ENCODE data around the gene INPP5A. TPM values are rescaled to one million over a fixed set of nuclear protein-coding genes. Genes with fewer than 3 reads are reported as not detected.
A peak's percentile ranks its signal among the peaks of the same experiment; 100 is the strongest.

The INPP5A gene
- total and polyA plus RNA-seq, 11 donors = 38.6 to 179 (median 102) TPM

- peaks cover 23 to 100% (median 83%) of the 10 kb centered on the region in 12 donors for H3K4me1 ChIP-seq
- H3K4me3 ChIP-seq = no peak overlapping the region
- H3K27me3 ChIP-seq = no peaks in the 10 kb centered on the region
- TF ChIP-seq, protein P1, sequence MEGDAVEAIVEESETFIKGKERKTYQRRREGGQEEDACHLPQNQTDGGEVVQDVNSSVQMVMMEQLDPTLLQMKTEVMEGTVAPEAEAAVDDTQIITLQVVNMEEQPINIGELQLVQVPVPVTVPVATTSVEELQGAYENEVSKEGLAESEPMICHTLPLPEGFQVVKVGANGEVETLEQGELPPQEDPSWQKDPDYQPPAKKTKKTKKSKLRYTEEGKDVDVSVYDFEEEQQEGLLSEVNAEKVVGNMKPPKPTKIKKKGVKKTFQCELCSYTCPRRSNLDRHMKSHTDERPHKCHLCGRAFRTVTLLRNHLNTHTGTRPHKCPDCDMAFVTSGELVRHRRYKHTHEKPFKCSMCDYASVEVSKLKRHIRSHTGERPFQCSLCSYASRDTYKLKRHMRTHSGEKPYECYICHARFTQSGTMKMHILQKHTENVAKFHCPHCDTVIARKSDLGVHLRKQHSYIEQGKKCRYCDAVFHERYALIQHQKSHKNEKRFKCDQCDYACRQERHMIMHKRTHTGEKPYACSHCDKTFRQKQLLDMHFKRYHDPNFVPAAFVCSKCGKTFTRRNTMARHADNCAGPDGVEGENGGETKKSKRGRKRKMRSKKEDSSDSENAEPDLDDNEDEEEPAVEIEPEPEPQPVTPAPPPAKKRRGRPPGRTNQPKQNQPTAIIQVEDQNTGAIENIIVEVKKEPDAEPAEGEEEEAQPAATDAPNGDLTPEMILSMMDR (IDR thresholded peaks at IDR 0.05) = no peak
- no peak for TF ChIP-seq POLR2A (IDR thresholded peaks at IDR 0.05)
- no peaks in the 10 kb centered on the region for H3K9me3 ChIP-seq
- ATAC-seq (no peak), DNase-seq (no peak)
- peak overlapping the region in 11 of 12 donors; percentile 42 to 87 (median 77) for H3K27ac ChIP-seq
- H3K36me3 ChIP-seq = no peaks in the 10 kb centered on the region
- 90 to 94% (median 93%) methylated on average over 10 of the region's 10 CpGs for WGBS, 4 donors
- intact Hi-C loops (cut with DNase I) = loop anchor here in 7 of 10 donors (2.0 to 5.0 kb wide), 3 partner anchors 37 to 42 kb away; no protein-coding TSS in a partner anchor
Measured at GRCh38 chr10:132590752-132591121, 53.1 kb downstream of the INPP5A start.

GRCh38 chr10:132591166-132591971 lies 53.8 kb downstream of the INPP5A start:
- peak overlapping the region in 1 of 12 donors; percentile 19 for H3K4me3 ChIP-seq
- no peaks in the 10 kb centered on the region for H3K9me3 ChIP-seq
- intact Hi-C loops (cut with DNase I) = loop anchor here in 7 of 10 donors (2.0 to 5.0 kb wide), 3 partner anchors 36 to 41 kb away; no protein-coding TSS in a partner anchor

DNA sequence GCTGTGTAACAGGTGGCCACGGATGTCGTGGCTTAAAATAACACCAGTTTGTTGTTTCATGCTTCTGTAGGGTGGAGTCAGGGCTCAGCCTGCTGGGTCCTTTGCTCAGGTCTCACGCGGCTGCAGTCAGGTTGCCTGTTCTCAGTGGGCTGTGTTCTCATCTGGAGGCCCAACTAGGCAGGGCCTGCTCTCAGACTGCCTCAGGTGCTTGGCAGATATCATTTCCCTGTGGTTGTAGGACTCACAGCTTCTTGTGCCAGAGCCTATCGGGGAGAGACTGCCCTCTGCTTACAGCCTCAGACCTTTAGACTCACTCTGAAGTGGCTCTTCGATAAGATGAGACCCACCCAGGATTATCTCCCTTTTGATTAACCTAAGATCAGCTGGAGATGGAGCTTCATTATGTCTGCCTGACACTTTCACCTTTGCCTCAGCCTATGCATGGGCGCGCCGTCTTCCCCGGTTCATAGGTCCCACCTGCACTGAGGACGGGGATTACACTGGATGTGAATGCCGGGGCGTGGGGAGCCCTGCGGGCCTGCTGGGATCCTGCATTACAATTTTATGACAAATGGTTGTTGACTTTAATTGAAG lies 55.3 kb downstream of the INPP5A start:
- Histone ChIP-seq H3K27me3 (no peaks in the 10 kb centered on the region), H3K36me3 (no peaks in the 10 kb centered on the region), H3K27ac (peak overlapping the region in 4 of 12 donors; percentile 2 to 87 (median 42)), H3K4me3 (no peak overlapping the region), H3K4me1 (peaks cover 11 to 99% (median 69%) of the 10 kb centered on the region in 12 donors), H3K9me3 (no peaks in the 10 kb centered on the region)
- ATAC-seq = no peak
- TF ChIP-seq, protein P1 (IDR thresholded peaks at IDR 0.05) = no peak
- TF ChIP-seq POLR2A (IDR thresholded peaks at IDR 0.05) = no peak
- WGBS, 4 donors = 81 to 91% (median 86%) methylated on average over 12 to 14 of the region's 14 CpGs
- intact Hi-C loops (cut with DNase I) = loop anchor here in 6 of 10 donors (5.0 kb wide), 2 partner anchors 34 to 39 kb away; no protein-coding TSS in a partner anchor
- peak in 1 of 5 donors; percentile 49 for DNase-seq

More at GRCh38 chr10:132591166-132591971, 53.8 kb downstream of the INPP5A start:
- Histone ChIP-seq H3K36me3 (no peaks in the 10 kb centered on the region), H3K4me1 (peaks cover 20 to 100% (median 79%) of the 10 kb centered on the region in 12 donors), H3K27me3 (no peaks in the 10 kb centered on the region), H3K27ac (peak overlapping the region; percentile 51 to 87 (median 78))
- ATAC-seq (peak; percentile 66 to 76 (median 69)), DNase-seq (peak in 4 of 5 donors; percentile 62 to 75 (median 70))
- 57 to 68% (median 58%) methylated on average over 22 of the region's 22 CpGs for WGBS, 4 donors
- no peak for TF ChIP-seq POLR2A (IDR thresholded peaks at IDR 0.05)
- TF ChIP-seq, protein P1 (IDR thresholded peaks at IDR 0.05) = no peak

DNA sequence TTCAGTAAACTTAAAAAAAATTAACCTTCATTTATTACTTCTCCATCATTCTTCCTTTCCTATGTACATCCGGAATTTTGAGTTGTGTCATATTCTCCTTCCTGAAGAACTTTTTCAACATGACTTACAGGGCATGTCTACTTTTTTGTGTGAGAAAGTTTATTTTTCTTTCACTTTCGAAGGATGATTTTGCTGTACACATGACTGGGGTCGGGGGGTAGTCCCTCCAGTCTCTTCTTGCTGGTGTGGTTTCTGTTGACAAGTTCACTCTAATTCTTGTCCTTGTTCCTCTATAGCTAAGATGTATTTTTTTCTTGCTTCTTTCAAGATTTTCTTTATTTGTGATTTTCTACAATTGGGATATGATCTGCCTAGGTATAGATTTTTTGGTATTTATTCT lies 55.8 kb downstream of the INPP5A start:
- intact Hi-C loops (cut with DNase I) = loop anchor here in 6 of 10 donors (5.0 kb wide), 2 partner anchors 34 to 39 kb away; no protein-coding TSS in a partner anchor
- ATAC-seq (no peak), DNase-seq (no peak)
- Histone ChIP-seq H3K9me3 (no peaks in the 10 kb centered on the region), H3K4me3 (no peak overlapping the region), H3K36me3 (no peaks in the 10 kb centered on the region), H3K27ac (peak overlapping the region in 3 of 12 donors; percentile 2 to 87 (median 77)), H3K27me3 (no peaks in the 10 kb centered on the region), H3K4me1 (peaks cover 9 to 99% (median 67%) of the 10 kb centered on the region in 12 donors)
- WGBS, 4 donors = 47 to 70% (median 66%) methylated on average over 3 of the region's 3 CpGs
- TF ChIP-seq POLR2A (IDR thresholded peaks at IDR 0.05) = no peak
- TF ChIP-seq, protein P1 (IDR thresholded peaks at IDR 0.05) = no peak
